Panc1 (cell line): ENCODE data around the gene PDE4B. TPM values are rescaled to one million over a fixed set of nuclear protein-coding genes. Genes with fewer than 3 reads are reported as not detected.

Experiments
- ATAC-seq: fragments of 200-7000 bp; cut with Tn5 transposase; 2 replicates; pipeline ENCODE4 v1.9.1; 2020; ENCODE audit warnings: mild to moderate bottlenecking, moderate library complexity
- BruUV-seq: library from RNA; stranded (reverse); fragments of 400-500 nt; replicated peaks from 2 replicates; lab custom pipeline; 2021; lab: Mats Ljungman, UMichigan
- CTCF ChIA-PET: fragments of 300-600 bp; sonication (Branson Sonifier 250); formaldehyde crosslinking; loops from one replicate; lab custom pipeline; 2022; ENCODE audit warnings: antibody characterized with exemption; lab: Charles Lee
- POLR2A ChIA-PET: fragments of 300-600 bp; sonication (Branson Sonifier 250); formaldehyde crosslinking; loops from one replicate; lab custom pipeline; 2022; ENCODE audit warnings: antibody characterized with exemption; lab: Charles Lee
- DNase-seq: peaks from one replicate; pipeline ENCODE4 v3.0.0-alpha.2; 2010; ENCODE audit warnings: low read depth, low spot score
- H3K27ac ChIP-seq: 2 replicates; pipeline ENCODE4 v1.5.1; 2011; ENCODE audit warnings: mild to moderate bottlenecking, low read length, inconsistent platforms
- H3K27me3 ChIP-seq: fragments of 200-500 bp; sonication (Bioruptor generic); 2 replicates; pipeline ENCODE4 v1.6.0; 2014; ENCODE audit warnings: low read length, inconsistent platforms; ENCODE audit not compliant: control insufficient read depth, insufficient read depth
- H3K36me3 ChIP-seq: fragments of 200-500 bp; sonication (Bioruptor generic); 2 replicates; pipeline ENCODE4 v1.5.1; 2014; ENCODE audit warnings: inconsistent platforms, mild to moderate bottlenecking, low read length, moderate library complexity; ENCODE audit not compliant: control insufficient read depth, insufficient read depth
- H3K4me1 ChIP-seq: 2 replicates; pipeline ENCODE4 v1.5.1; 2011; ENCODE audit warnings: inconsistent platforms, mild to moderate bottlenecking, low read length, moderate library complexity; ENCODE audit not compliant: control insufficient read depth, insufficient read depth
- H3K4me3 ChIP-seq, 2 experiments: 2 replicates each; pipeline ENCODE4 v1.5.1; 2011 to 2012; ENCODE audit warnings: low read depth in 2 of 2, low read length in 2 of 2, mild to moderate bottlenecking in 2 of 2, inconsistent platforms in 1 of 2, moderate library complexity in 1 of 2
- H3K9me3 ChIP-seq: fragments of 200-500 bp; sonication (Bioruptor generic); 2 replicates; pipeline ENCODE4 v1.5.1; 2014; ENCODE audit warnings: low read depth, mild to moderate bottlenecking, inconsistent platforms, low read length, moderate library complexity; ENCODE audit not compliant: control insufficient read depth, insufficient read depth
- POLR2AphosphoS5 ChIP-seq: IDR thresholded peaks from 2 replicates; pipeline ENCODE4 v1.6.1; 2012; ENCODE audit warnings: mild to moderate bottlenecking, low read depth, low read length, moderate library complexity
- SIN3A ChIP-seq: IDR thresholded peaks from 2 replicates; pipeline ENCODE4 v1.6.1; 2012; ENCODE audit warnings: low read depth, mild to moderate bottlenecking, low read length, moderate library complexity, borderline replicate concordance; ENCODE audit not compliant: insufficient read depth
- TCF7L2 ChIP-seq: IDR thresholded peaks from 2 replicates; pipeline ENCODE4 v1.6.1; 2011; ENCODE audit warnings: mild to moderate bottlenecking, low read depth, low read length, inconsistent platforms
- in situ Hi-C: cut with HindIII; loops from 2 replicates; pipeline ENCODE4 v1.10.0; 2016; ENCODE audit warnings: low sequenced_read_pairs, low pct_unique_long_range_greater_than_20kb
- intact Hi-C: fragments of 100-400 bp; cut with micrococcal nuclease; formaldehyde crosslinking; loops from one replicate; pipeline ENCODE4 v1.10.0; 2022; ENCODE audit not compliant: unreplicated experiment
- total RNA-seq: library from RNA; stranded (reverse); gene quantifications from one replicate; pipeline ENCODE4 v1.2.1, GENCODE V29; 2021; ENCODE audit not compliant: unreplicated experiment
- TF ChIP-seq, protein P1 (sequence below), 2 experiments: IDR thresholded peaks; 2 replicates each; pipeline ENCODE4 v1.6.1; 2011 to 2012; ENCODE audit warnings: low read depth in 2 of 2, control low read depth in 1 of 2, low read length in 1 of 2, mild to moderate bottlenecking in 1 of 2, moderate library complexity in 1 of 2; ENCODE audit not compliant: insufficient read depth in 1 of 2
- TF ChIP-seq, protein P2 (sequence below): fragments of 450-650 bp; IDR thresholded peaks from 2 replicates; pipeline ENCODE4 v1.5.1; 2017; ENCODE audit warnings: mild to moderate bottlenecking

The PDE4B gene
- total RNA-seq, 1 experiment from 2014 or later = 0.26 TPM

DNA sequence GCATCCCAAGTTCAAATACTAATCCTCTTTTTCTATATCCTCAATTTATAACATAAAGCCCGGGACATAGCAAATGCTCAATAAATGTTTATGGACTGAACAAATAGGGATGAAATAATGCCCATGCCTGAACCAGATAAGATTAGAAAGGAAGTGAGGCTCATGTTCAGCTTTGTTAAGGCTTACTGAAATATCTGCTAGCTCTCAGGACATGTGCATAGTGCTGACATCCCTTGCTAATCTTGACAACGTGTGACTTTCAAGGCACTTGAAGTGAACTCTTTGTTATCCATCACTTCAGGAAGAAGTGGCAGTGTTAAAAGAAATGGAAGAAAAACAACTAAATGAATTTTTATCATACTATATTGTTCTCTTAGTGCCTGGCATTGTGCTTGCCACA lies 481.0 kb downstream of the PDE4B start:
- intact Hi-C loops = no loop called here
- DNase-seq = no peak
- Histone ChIP-seq H3K4me3 (no peak overlapping the region), H3K4me1 (no peaks in the 10 kb centered on the region; the same call in 1 of the 2 replicates), H3K9me3 (no peaks in the 10 kb centered on the region), H3K27ac (no peak overlapping the region), H3K36me3 (no peaks in the 10 kb centered on the region), H3K27me3 (no peaks in the 10 kb centered on the region)
- no peak for ATAC-seq
- BruUV-seq = no TSS peak
- CTCF ChIA-PET = no interaction called here
- in situ Hi-C loops = no loop called here
- POLR2A ChIA-PET = no interaction called here
- TF ChIP-seq, protein P1, sequence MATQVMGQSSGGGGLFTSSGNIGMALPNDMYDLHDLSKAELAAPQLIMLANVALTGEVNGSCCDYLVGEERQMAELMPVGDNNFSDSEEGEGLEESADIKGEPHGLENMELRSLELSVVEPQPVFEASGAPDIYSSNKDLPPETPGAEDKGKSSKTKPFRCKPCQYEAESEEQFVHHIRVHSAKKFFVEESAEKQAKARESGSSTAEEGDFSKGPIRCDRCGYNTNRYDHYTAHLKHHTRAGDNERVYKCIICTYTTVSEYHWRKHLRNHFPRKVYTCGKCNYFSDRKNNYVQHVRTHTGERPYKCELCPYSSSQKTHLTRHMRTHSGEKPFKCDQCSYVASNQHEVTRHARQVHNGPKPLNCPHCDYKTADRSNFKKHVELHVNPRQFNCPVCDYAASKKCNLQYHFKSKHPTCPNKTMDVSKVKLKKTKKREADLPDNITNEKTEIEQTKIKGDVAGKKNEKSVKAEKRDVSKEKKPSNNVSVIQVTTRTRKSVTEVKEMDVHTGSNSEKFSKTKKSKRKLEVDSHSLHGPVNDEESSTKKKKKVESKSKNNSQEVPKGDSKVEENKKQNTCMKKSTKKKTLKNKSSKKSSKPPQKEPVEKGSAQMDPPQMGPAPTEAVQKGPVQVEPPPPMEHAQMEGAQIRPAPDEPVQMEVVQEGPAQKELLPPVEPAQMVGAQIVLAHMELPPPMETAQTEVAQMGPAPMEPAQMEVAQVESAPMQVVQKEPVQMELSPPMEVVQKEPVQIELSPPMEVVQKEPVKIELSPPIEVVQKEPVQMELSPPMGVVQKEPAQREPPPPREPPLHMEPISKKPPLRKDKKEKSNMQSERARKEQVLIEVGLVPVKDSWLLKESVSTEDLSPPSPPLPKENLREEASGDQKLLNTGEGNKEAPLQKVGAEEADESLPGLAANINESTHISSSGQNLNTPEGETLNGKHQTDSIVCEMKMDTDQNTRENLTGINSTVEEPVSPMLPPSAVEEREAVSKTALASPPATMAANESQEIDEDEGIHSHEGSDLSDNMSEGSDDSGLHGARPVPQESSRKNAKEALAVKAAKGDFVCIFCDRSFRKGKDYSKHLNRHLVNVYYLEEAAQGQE (IDR thresholded peaks at IDR 0.05; ENCODE audit: insufficient read depth in 1 of 2, low read depth in 2 of 2, low read length in 1 of 2) = no peak
- TF ChIP-seq TCF7L2 = no peak
- TF ChIP-seq SIN3A = no peak
- no peak for TF ChIP-seq POLR2AphosphoS5
- TF ChIP-seq, protein P2, sequence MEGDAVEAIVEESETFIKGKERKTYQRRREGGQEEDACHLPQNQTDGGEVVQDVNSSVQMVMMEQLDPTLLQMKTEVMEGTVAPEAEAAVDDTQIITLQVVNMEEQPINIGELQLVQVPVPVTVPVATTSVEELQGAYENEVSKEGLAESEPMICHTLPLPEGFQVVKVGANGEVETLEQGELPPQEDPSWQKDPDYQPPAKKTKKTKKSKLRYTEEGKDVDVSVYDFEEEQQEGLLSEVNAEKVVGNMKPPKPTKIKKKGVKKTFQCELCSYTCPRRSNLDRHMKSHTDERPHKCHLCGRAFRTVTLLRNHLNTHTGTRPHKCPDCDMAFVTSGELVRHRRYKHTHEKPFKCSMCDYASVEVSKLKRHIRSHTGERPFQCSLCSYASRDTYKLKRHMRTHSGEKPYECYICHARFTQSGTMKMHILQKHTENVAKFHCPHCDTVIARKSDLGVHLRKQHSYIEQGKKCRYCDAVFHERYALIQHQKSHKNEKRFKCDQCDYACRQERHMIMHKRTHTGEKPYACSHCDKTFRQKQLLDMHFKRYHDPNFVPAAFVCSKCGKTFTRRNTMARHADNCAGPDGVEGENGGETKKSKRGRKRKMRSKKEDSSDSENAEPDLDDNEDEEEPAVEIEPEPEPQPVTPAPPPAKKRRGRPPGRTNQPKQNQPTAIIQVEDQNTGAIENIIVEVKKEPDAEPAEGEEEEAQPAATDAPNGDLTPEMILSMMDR = no peak

DNA sequence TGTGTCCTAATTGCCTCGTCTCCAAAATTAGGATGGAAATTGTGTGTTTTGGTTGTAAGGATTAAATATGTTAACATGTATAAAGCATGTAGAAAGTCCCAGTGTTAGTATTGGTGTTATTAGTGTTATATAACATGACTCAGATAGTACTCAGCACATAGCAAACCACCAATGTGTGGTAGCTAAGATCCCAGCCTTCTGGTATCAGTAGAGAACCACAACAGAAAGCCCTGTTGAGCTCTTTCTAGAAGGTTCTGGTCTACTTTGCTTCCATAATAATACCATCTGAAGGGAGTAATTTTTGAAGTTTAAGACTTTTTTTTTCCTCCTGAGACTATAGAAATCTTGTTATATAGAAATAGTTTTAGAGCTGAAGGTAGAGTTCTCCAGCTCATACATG lies 481.9 kb downstream of the PDE4B start:
- BruUV-seq = no TSS peak
- ATAC-seq = no peak
- Histone ChIP-seq H3K4me3 (no peak overlapping the region), H3K36me3 (no peaks in the 10 kb centered on the region), H3K4me1 (no peaks in the 10 kb centered on the region), H3K27me3 (no peaks in the 10 kb centered on the region), H3K9me3 (no peaks in the 10 kb centered on the region), H3K27ac (no peak overlapping the region)
- in situ Hi-C loops = no loop called here
- POLR2A ChIA-PET = no interaction called here
- TF ChIP-seq, protein P1 (IDR thresholded peaks at IDR 0.05; ENCODE audit: insufficient read depth in 1 of 2, low read depth in 2 of 2, low read length in 1 of 2) = no peak
- TF ChIP-seq, protein P2 = no peak
- no peak for TF ChIP-seq SIN3A
- no peak for TF ChIP-seq TCF7L2
- no peak for TF ChIP-seq POLR2AphosphoS5
- CTCF ChIA-PET = interaction anchor here (0.7 kb wide), 2 partner anchors 32 to 1163 kb away, joined by 3 to 4 read pairs; no protein-coding TSS in a partner anchor
- DNase-seq = no peak
- intact Hi-C loops = no loop called here
